Cardiac fibroblast (primary cell): ENCODE results near the gene SGIP1.
"Not testable (repeated sequence)": the region's sequence is repeated elsewhere in the genome, so short reads cannot be mapped to it uniquely, and the experiment has no call there.

Experiments used
- DNase-seq, 2 donors: peaks; one replicate each; pipeline versions ENCODE4 v3.0.0 to v3.0.0-alpha.2; 2010; ENCODE audit warnings: low read depth in 2 of 2
- H3K4me3 ChIP-seq, 2 donors: replicated peaks in 1 of 2; 1 replicate in 1 of 2; 2 replicates in 1 of 2; pipeline ENCODE4 v1.5.1; 2011; ENCODE audit warnings: low read depth in 2 of 2, low read length in 2 of 2, mild to moderate bottlenecking in 2 of 2, moderate library complexity in 1 of 2
- TF ChIP-seq, protein P1 (sequence below): IDR thresholded peaks from one replicate; pipeline ENCODE4 v1.5.1; 2011; ENCODE audit warnings: low read depth, mild to moderate bottlenecking, low read length, inconsistent platforms

The SGIP1 gene

DNA sequence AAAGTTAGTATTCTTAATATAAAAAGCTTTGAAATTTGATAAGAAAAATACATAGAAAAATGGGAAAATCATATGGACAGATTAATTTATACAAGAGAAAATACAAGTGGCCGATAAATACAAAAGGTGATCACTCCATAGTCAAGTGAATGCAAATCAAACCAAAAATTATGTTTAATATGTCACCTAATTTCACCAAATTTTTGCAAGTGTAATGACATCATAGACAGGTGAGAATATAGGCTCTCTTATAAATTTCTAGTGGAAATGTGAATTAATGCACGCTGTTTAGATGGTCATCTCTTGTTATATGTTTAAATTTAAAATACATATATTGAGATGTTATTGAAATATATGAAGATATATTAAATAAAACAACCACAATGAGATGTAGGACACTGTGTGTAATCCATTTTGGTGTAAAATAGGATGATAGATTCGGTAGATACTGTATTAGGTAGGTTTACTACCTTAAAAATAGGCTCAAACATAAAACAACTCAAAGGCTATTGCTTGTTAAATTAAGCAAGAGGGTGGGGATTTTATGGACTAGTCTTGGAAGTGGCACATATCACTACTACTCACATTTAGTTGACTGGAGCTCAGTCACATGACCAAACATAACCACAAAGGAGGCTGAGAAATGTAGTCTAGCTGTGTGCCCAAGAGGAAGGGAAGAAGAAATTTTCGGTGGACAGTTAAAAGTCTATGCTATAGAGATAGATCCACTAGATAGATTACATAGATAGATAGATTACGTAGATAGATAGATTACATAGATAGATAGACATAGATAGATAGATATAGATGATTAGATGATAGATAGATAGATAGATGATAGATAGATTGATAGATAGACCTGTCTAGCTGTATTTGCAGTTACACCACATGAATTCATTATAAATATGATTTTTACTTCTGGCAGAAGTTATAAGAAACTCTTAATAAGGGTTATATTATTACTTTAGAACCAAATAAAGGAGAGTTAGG lies 258.0 kb downstream of the SGIP1 start:
- H3K4me3 ChIP-seq, result no peak overlapping the region
- DNase-seq, result no peak
- TF ChIP-seq, protein P1, sequence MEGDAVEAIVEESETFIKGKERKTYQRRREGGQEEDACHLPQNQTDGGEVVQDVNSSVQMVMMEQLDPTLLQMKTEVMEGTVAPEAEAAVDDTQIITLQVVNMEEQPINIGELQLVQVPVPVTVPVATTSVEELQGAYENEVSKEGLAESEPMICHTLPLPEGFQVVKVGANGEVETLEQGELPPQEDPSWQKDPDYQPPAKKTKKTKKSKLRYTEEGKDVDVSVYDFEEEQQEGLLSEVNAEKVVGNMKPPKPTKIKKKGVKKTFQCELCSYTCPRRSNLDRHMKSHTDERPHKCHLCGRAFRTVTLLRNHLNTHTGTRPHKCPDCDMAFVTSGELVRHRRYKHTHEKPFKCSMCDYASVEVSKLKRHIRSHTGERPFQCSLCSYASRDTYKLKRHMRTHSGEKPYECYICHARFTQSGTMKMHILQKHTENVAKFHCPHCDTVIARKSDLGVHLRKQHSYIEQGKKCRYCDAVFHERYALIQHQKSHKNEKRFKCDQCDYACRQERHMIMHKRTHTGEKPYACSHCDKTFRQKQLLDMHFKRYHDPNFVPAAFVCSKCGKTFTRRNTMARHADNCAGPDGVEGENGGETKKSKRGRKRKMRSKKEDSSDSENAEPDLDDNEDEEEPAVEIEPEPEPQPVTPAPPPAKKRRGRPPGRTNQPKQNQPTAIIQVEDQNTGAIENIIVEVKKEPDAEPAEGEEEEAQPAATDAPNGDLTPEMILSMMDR, result no peak

DNA sequence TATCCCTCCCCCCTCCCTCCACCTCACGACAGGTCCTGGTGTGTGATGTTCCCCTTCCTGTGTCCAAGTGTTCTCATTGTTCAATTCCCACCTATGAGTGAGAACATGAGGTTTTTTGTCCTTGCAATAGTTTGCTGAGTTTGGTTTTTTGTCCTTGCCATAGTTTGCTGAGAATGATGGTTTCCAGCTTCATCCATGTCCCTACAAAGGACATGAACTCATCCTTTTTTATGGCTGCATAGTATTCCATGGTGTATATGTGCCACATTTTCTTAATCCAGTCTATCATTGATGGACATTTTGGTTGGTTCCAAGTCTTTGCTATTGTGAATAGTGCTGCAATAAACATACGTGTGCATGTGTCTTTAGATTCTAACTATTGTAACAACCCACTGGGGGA lies 261.9 kb downstream of the SGIP1 start:
- H3K4me3 ChIP-seq, DNase-seq: not testable (repeated sequence)
